Ishikawa (cell line): ENCODE data around the gene ITSN2.

Experiments
- CEBPB ChIP-seq: IDR thresholded peaks from 2 replicates; pipeline ENCODE4 v1.6.1; 2012
- CREB1 ChIP-seq: IDR thresholded peaks from 2 replicates; pipeline ENCODE4 v1.6.1; 2012; ENCODE audit warnings: low read depth
- EGR1 ChIP-seq: IDR thresholded peaks from 2 replicates; pipeline ENCODE4 v1.6.1; 2012
- EP300 ChIP-seq: IDR thresholded peaks from 2 replicates; pipeline ENCODE4 v1.6.1; 2012; ENCODE audit warnings: borderline replicate concordance
- FOXM1 ChIP-seq: IDR thresholded peaks from 2 replicates; pipeline ENCODE4 v1.6.1; 2012; ENCODE audit warnings: low read depth, borderline replicate concordance
- MAX ChIP-seq: IDR thresholded peaks from 2 replicates; pipeline ENCODE4 v1.6.1; 2012
- NFIC ChIP-seq: IDR thresholded peaks from 2 replicates; pipeline ENCODE4 v1.6.1; 2012
- RAD21 ChIP-seq: IDR thresholded peaks from 2 replicates; pipeline ENCODE4 v1.6.1; 2012; ENCODE audit warnings: low read depth
- REST ChIP-seq: IDR thresholded peaks from 2 replicates; pipeline ENCODE4 v1.6.1; 2012; ENCODE audit warnings: low read depth, mild to moderate bottlenecking
- TAF1 ChIP-seq: IDR thresholded peaks from 2 replicates; pipeline ENCODE4 v1.6.1; 2012; ENCODE audit warnings: low read depth, mild to moderate bottlenecking
- TCF12 ChIP-seq: IDR thresholded peaks from 2 replicates; pipeline ENCODE4 v1.6.1; 2012; ENCODE audit warnings: low read depth
- TEAD4 ChIP-seq: IDR thresholded peaks from 2 replicates; pipeline ENCODE4 v1.6.1; 2012
- USF1 ChIP-seq: IDR thresholded peaks from 2 replicates; pipeline ENCODE4 v1.6.1; 2012
- YY1 ChIP-seq: IDR thresholded peaks from 2 replicates; pipeline ENCODE4 v1.6.1; 2012; ENCODE audit warnings: low read depth
- ZBTB7A ChIP-seq: IDR thresholded peaks from 2 replicates; pipeline ENCODE4 v1.6.1; 2012; ENCODE audit warnings: low read depth

ITSN2 gene

GRCh38 chr2:24360963-24361330 lies 611 bp upstream of the ITSN2 start:
- no peak for TF ChIP-seq NFIC
- no peak for TF ChIP-seq TEAD4
- no peak for TF ChIP-seq MAX
- TF ChIP-seq ZBTB7A = no peak
- no peak for TF ChIP-seq YY1
- TF ChIP-seq EGR1 = no peak
- no peak for TF ChIP-seq FOXM1
- no peak for TF ChIP-seq TAF1
- no peak for TF ChIP-seq RAD21
- TF ChIP-seq CREB1 = no peak
- TF ChIP-seq USF1 = no peak
- TF ChIP-seq CEBPB = no peak
- no peak for TF ChIP-seq REST
- no peak for TF ChIP-seq EP300
- no peak for TF ChIP-seq TCF12

GRCh38 chr2:24359129-24360049 lies 947 bp downstream of the ITSN2 start:
- no peak for TF ChIP-seq NFIC
- no peak for TF ChIP-seq TEAD4
- no peak for TF ChIP-seq EGR1
- no peak for TF ChIP-seq FOXM1
- no peak for TF ChIP-seq CEBPB
- TF ChIP-seq RAD21 = no peak
- TF ChIP-seq MAX = peak; percentile 58; the same call in 1 of the 2 replicates
- 0 out of 2 replicates have a peak, but pooled peaks have one; percentile 27 for TF ChIP-seq YY1
- TF ChIP-seq EP300 = no peak
- no peak for TF ChIP-seq TAF1
- TF ChIP-seq USF1 = peak; percentile 65

- TF ChIP-seq RAD21 = no peak
Measured at GRCh38 chr2:24354957-24355356, 5.4 kb downstream of the ITSN2 start.

- TF ChIP-seq FOXM1 = no peak
- TF ChIP-seq REST = no peak
- TF ChIP-seq RAD21 = no peak
- no peak for TF ChIP-seq TCF12
Measured at GRCh38 chr2:24354395-24354794, 5.9 kb downstream of the ITSN2 start.

- TF ChIP-seq TCF12 (no peak), EP300 (no peak), USF1 (no peak), RAD21 (no peak), ZBTB7A (no peak), TEAD4 (no peak), CREB1 (no peak), TAF1 (no peak), NFIC (no peak)
Measured at GRCh38 chr2:24353973-24354372, 6.4 kb downstream of the ITSN2 start.

- no peak for TF ChIP-seq NFIC
- no peak for TF ChIP-seq TAF1
- TF ChIP-seq REST = no peak
Measured at GRCh38 chr2:24353364-24353763, 7.0 kb downstream of the ITSN2 start.
